Panc1 (cell line): ENCODE data around the gene TNPO2. TPM values are rescaled to one million over a fixed set of nuclear protein-coding genes. Genes with fewer than 3 reads are reported as not detected.

Experiments used
- ATAC-seq: fragments of 200-7000 bp; cut with Tn5 transposase; 2 replicates; pipeline ENCODE4 v1.9.1; 2020; ENCODE audit warnings: mild to moderate bottlenecking, moderate library complexity
- BruUV-seq: library from RNA; stranded (reverse); fragments of 400-500 nt; replicated peaks from 2 replicates; lab custom pipeline; 2021; lab: Mats Ljungman, UMichigan
- CTCF ChIA-PET: fragments of 300-600 bp; sonication (Branson Sonifier 250); formaldehyde crosslinking; loops from one replicate; lab custom pipeline; 2022; ENCODE audit warnings: antibody characterized with exemption; lab: Charles Lee
- POLR2A ChIA-PET: fragments of 300-600 bp; sonication (Branson Sonifier 250); formaldehyde crosslinking; loops from one replicate; lab custom pipeline; 2022; ENCODE audit warnings: antibody characterized with exemption; lab: Charles Lee
- DNase-seq: peaks from one replicate; pipeline ENCODE4 v3.0.0-alpha.2; 2010; ENCODE audit warnings: low read depth, low spot score
- H3K27ac ChIP-seq: 2 replicates; pipeline ENCODE4 v1.5.1; 2011; ENCODE audit warnings: mild to moderate bottlenecking, low read length, inconsistent platforms
- H3K27me3 ChIP-seq: fragments of 200-500 bp; sonication (Bioruptor generic); 2 replicates; pipeline ENCODE4 v1.6.0; 2014; ENCODE audit warnings: low read length, inconsistent platforms; ENCODE audit not compliant: control insufficient read depth, insufficient read depth
- H3K36me3 ChIP-seq: fragments of 200-500 bp; sonication (Bioruptor generic); 2 replicates; pipeline ENCODE4 v1.5.1; 2014; ENCODE audit warnings: inconsistent platforms, mild to moderate bottlenecking, low read length, moderate library complexity; ENCODE audit not compliant: control insufficient read depth, insufficient read depth
- H3K4me1 ChIP-seq: 2 replicates; pipeline ENCODE4 v1.5.1; 2011; ENCODE audit warnings: inconsistent platforms, mild to moderate bottlenecking, low read length, moderate library complexity; ENCODE audit not compliant: control insufficient read depth, insufficient read depth
- H3K4me3 ChIP-seq, 2 experiments: 2 replicates each; pipeline ENCODE4 v1.5.1; 2011 to 2012; ENCODE audit warnings: low read depth in 2 of 2, low read length in 2 of 2, mild to moderate bottlenecking in 2 of 2, inconsistent platforms in 1 of 2, moderate library complexity in 1 of 2
- H3K9me3 ChIP-seq: fragments of 200-500 bp; sonication (Bioruptor generic); 2 replicates; pipeline ENCODE4 v1.5.1; 2014; ENCODE audit warnings: low read depth, mild to moderate bottlenecking, inconsistent platforms, low read length, moderate library complexity; ENCODE audit not compliant: control insufficient read depth, insufficient read depth
- POLR2AphosphoS5 ChIP-seq: IDR thresholded peaks from 2 replicates; pipeline ENCODE4 v1.6.1; 2012; ENCODE audit warnings: mild to moderate bottlenecking, low read depth, low read length, moderate library complexity
- SIN3A ChIP-seq: IDR thresholded peaks from 2 replicates; pipeline ENCODE4 v1.6.1; 2012; ENCODE audit warnings: low read depth, mild to moderate bottlenecking, low read length, moderate library complexity, borderline replicate concordance; ENCODE audit not compliant: insufficient read depth
- TCF7L2 ChIP-seq: IDR thresholded peaks from 2 replicates; pipeline ENCODE4 v1.6.1; 2011; ENCODE audit warnings: mild to moderate bottlenecking, low read depth, low read length, inconsistent platforms
- in situ Hi-C: cut with HindIII; loops from 2 replicates; pipeline ENCODE4 v1.10.0; 2016; ENCODE audit warnings: low sequenced_read_pairs, low pct_unique_long_range_greater_than_20kb
- intact Hi-C: fragments of 100-400 bp; cut with micrococcal nuclease; formaldehyde crosslinking; loops from one replicate; pipeline ENCODE4 v1.10.0; 2022; ENCODE audit not compliant: unreplicated experiment
- total RNA-seq: library from RNA; stranded (reverse); gene quantifications from one replicate; pipeline ENCODE4 v1.2.1, GENCODE V29; 2021; ENCODE audit not compliant: unreplicated experiment
- TF ChIP-seq, protein P1 (sequence below), 2 experiments: IDR thresholded peaks; 2 replicates each; pipeline ENCODE4 v1.6.1; 2011 to 2012; ENCODE audit warnings: low read depth in 2 of 2, control low read depth in 1 of 2, low read length in 1 of 2, mild to moderate bottlenecking in 1 of 2, moderate library complexity in 1 of 2; ENCODE audit not compliant: insufficient read depth in 1 of 2
- TF ChIP-seq, protein P2 (sequence below): fragments of 450-650 bp; IDR thresholded peaks from 2 replicates; pipeline ENCODE4 v1.5.1; 2017; ENCODE audit warnings: mild to moderate bottlenecking

TNPO2 gene
- total RNA-seq, 1 experiment from 2014 or later, result 83.3 TPM

- in situ Hi-C loops, result no loop called here
- Histone ChIP-seq H3K27me3 (no peaks in the 10 kb centered on the region), H3K36me3 (peaks cover 10% of the 10 kb centered on the region), H3K9me3 (no peaks in the 10 kb centered on the region), H3K27ac (no peak overlapping the region), H3K4me1 (no peaks in the 10 kb centered on the region), H3K4me3 (no peak overlapping the region)
- ATAC-seq (no peak; the same call in 1 of the 2 replicates), DNase-seq (no peak)
- BruUV-seq, result no TSS peak
- intact Hi-C loops, result no loop called here
- TF ChIP-seq, protein P1, sequence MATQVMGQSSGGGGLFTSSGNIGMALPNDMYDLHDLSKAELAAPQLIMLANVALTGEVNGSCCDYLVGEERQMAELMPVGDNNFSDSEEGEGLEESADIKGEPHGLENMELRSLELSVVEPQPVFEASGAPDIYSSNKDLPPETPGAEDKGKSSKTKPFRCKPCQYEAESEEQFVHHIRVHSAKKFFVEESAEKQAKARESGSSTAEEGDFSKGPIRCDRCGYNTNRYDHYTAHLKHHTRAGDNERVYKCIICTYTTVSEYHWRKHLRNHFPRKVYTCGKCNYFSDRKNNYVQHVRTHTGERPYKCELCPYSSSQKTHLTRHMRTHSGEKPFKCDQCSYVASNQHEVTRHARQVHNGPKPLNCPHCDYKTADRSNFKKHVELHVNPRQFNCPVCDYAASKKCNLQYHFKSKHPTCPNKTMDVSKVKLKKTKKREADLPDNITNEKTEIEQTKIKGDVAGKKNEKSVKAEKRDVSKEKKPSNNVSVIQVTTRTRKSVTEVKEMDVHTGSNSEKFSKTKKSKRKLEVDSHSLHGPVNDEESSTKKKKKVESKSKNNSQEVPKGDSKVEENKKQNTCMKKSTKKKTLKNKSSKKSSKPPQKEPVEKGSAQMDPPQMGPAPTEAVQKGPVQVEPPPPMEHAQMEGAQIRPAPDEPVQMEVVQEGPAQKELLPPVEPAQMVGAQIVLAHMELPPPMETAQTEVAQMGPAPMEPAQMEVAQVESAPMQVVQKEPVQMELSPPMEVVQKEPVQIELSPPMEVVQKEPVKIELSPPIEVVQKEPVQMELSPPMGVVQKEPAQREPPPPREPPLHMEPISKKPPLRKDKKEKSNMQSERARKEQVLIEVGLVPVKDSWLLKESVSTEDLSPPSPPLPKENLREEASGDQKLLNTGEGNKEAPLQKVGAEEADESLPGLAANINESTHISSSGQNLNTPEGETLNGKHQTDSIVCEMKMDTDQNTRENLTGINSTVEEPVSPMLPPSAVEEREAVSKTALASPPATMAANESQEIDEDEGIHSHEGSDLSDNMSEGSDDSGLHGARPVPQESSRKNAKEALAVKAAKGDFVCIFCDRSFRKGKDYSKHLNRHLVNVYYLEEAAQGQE (IDR thresholded peaks at IDR 0.05; ENCODE audit: insufficient read depth in 1 of 2, low read depth in 2 of 2, low read length in 1 of 2), result no peak
- TF ChIP-seq POLR2AphosphoS5 (no peak), SIN3A (no peak), TCF7L2 (no peak)
- TF ChIP-seq, protein P2, sequence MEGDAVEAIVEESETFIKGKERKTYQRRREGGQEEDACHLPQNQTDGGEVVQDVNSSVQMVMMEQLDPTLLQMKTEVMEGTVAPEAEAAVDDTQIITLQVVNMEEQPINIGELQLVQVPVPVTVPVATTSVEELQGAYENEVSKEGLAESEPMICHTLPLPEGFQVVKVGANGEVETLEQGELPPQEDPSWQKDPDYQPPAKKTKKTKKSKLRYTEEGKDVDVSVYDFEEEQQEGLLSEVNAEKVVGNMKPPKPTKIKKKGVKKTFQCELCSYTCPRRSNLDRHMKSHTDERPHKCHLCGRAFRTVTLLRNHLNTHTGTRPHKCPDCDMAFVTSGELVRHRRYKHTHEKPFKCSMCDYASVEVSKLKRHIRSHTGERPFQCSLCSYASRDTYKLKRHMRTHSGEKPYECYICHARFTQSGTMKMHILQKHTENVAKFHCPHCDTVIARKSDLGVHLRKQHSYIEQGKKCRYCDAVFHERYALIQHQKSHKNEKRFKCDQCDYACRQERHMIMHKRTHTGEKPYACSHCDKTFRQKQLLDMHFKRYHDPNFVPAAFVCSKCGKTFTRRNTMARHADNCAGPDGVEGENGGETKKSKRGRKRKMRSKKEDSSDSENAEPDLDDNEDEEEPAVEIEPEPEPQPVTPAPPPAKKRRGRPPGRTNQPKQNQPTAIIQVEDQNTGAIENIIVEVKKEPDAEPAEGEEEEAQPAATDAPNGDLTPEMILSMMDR, result no peak
- CTCF ChIA-PET, result no interaction called here
- POLR2A ChIA-PET, result no interaction called here
Observed at GRCh38 chr19:12706332-12706718, 17.4 kb downstream of the TNPO2 start.

GRCh38 chr19:12705654-12706331 lies 17.9 kb downstream of the TNPO2 start:
- intact Hi-C loops (no loop called here), in situ Hi-C loops (no loop called here)
- DNase-seq, result no peak
- CTCF ChIA-PET, result no interaction called here
- no peak; the same call in 1 of the 2 replicates for ATAC-seq
- H3K27ac ChIP-seq, result no peak overlapping the region
- no peaks in the 10 kb centered on the region for H3K27me3 ChIP-seq
- BruUV-seq, result no TSS peak
- H3K4me3 ChIP-seq, result no peak overlapping the region
- POLR2A ChIA-PET, result no interaction called here
- H3K9me3 ChIP-seq, result no peaks in the 10 kb centered on the region
- no peaks in the 10 kb centered on the region for H3K4me1 ChIP-seq
- H3K36me3 ChIP-seq, result peaks cover 12% of the 10 kb centered on the region
- TF ChIP-seq POLR2AphosphoS5 (no peak), TCF7L2 (no peak), SIN3A (no peak)
- TF ChIP-seq, protein P2, result no peak
- TF ChIP-seq, protein P1 (IDR thresholded peaks at IDR 0.05; ENCODE audit: insufficient read depth in 1 of 2, low read depth in 2 of 2, low read length in 1 of 2), result no peak
